ENCODE data around the gene VPS9D1.
"Not testable (repeated sequence)": the region's sequence is repeated elsewhere in the genome, so short reads cannot be mapped to it uniquely, and the experiment has no call there.

VPS9D1 gene

GRCh38 chr16:89664238-89664637, 56.5 kb downstream of the VPS9D1 start:
- DNase-seq (ENCODE audit: low read depth in 2 of 2), result not testable (repeated sequence)

- DNase-seq (ENCODE audit: low read depth in 2 of 2), result no peak
These were observed 59.5 kb downstream of the VPS9D1 start for GRCh38 chr16:89661215-89661614.

- no peak for DNase-seq (ENCODE audit: low read depth in 2 of 2)
These were observed 60.6 kb downstream of the VPS9D1 start for GRCh38 chr16:89660146-89660545.

GRCh38 chr16:89658221-89658879, 62.3 kb downstream of the VPS9D1 start:
- DNase-seq (ENCODE audit: low read depth in 2 of 2), result no peak

GRCh38 chr16:89657442-89658220, 63.1 kb downstream of the VPS9D1 start, which contains the start of the genes CHMP1A and SPATA33:
TSS of gene CHMP1A (minus strand) at chr16:89657708. CDS start at chr16:89657588, 120 bp downstream.
TSS of gene SPATA33 (plus strand) at chr16:89657836. CDS start at chr16:89657912, 76 bp downstream.
- peak; percentile 85 to 86 for DNase-seq (ENCODE audit: low read depth in 2 of 2)

All from stimulated activated CD8-positive, alpha-beta memory T cell treated with anti-CD3 and anti-CD28 coated beads, Interleukin-7, amount 100 ng/mL, for 1 hour (primary cell).